22Rv1 (cell line): ENCODE results near the gene FMO2.

Experiments used
- CTCF ChIP-seq: fragments of 450-650 bp; IDR thresholded peaks from 2 replicates; pipeline ENCODE4 v1.5.1; 2017; ENCODE audit warnings: mild to moderate bottlenecking
- ZFX ChIP-seq: fragments of 450-650 bp; IDR thresholded peaks from 2 replicates; pipeline ENCODE4 v1.6.1; 2017; ENCODE audit warnings: antibody characterized with exemption, borderline replicate concordance

- TF ChIP-seq CTCF: no peak
- no peak for TF ChIP-seq ZFX
Observed at GRCh38 chr1:171196351-171196750, 11.3 kb downstream of the FMO2 start.
